Measurements from ENCODE around the gene MIS18A. TPM values are rescaled to one million over a fixed set of nuclear protein-coding genes. Genes with fewer than 3 reads are reported as not detected.

Gene MIS18A
- total and polyA plus RNA-seq, 4 donors: 1.1 to 10.1 (median 2.6) TPM

GRCh38 chr21:32299695-32300094 is 20.8 kb upstream of the MIS18A start:
- no peak for DNase-seq (ENCODE audit: low spot score)
- Histone ChIP-seq H3K36me3 (ENCODE audit: control insufficient read depth in 4 of 4, insufficient read depth in 3 of 4, low read depth in 1 of 4, low read length in 3 of 4) (no peaks in the 10 kb centered on the region), H3K27me3 (ENCODE audit: control insufficient read depth in 4 of 4, insufficient read depth in 4 of 4, low read length in 3 of 4) (no peaks in the 10 kb centered on the region), H3K4me1 (ENCODE audit: control insufficient read depth in 4 of 4, insufficient read depth in 4 of 4, low read length in 3 of 4) (peaks cover 4 to 14% (median 10%) of the 10 kb centered on the region in 4 donors), H3K27ac (ENCODE audit: low read depth in 1 of 2, low read length in 2 of 2) (no peak overlapping the region), H3K9me3 (ENCODE audit: control insufficient read depth in 4 of 4, low read length in 3 of 4) (no peaks in the 10 kb centered on the region), H3K9ac (ENCODE audit: low read depth in 1 of 2, low read length in 2 of 2) (no peak overlapping the region), H3K4me3 (ENCODE audit: low read depth in 1 of 3, low read length in 3 of 3) (no peak overlapping the region)
- TF ChIP-seq ATF3 (IDR thresholded peaks at IDR 0.05) (no peak), YY1 (IDR thresholded peaks at IDR 0.05) (no peak), RXRA (IDR thresholded peaks at IDR 0.05) (no peak), GABPA (IDR thresholded peaks at IDR 0.05 in 1 of 2, conservative IDR thresholded peaks at IDR 0.05 in 1 of 2) (no peak), SP1 (IDR thresholded peaks at IDR 0.05) (no peak), NR2F2 (IDR thresholded peaks at IDR 0.05) (no peak), FOXA2 (IDR thresholded peaks at IDR 0.05) (no peak), TAF1 (conservative IDR thresholded peaks at IDR 0.05) (no peak), RAD21 (IDR thresholded peaks at IDR 0.05) (no peak), FOXA1 (IDR thresholded peaks at IDR 0.05) (no peak), HNF4A (conservative IDR thresholded peaks at IDR 0.05) (no peak), REST (IDR thresholded peaks at IDR 0.05) (no peak), EGR1 (IDR thresholded peaks at IDR 0.05; ENCODE audit: low read depth in 2 of 2) (no peak), CTCF (IDR thresholded peaks at IDR 0.05; ENCODE audit: low read depth, low read length, missing input control) (no peak), MAX (IDR thresholded peaks at IDR 0.05) (no peak), HNF4G (IDR thresholded peaks at IDR 0.05) (no peak), JUND (IDR thresholded peaks at IDR 0.05) (no peak)
- WGBS: 81% methylated on average over 6 of the region's 6 CpGs

- no peaks in the 10 kb centered on the region for H3K27me3 ChIP-seq (ENCODE audit: control insufficient read depth in 4 of 4, insufficient read depth in 4 of 4, low read length in 3 of 4)
- WGBS: 39% methylated on average over 14 of the region's 14 CpGs
- no peaks in the 10 kb centered on the region for H3K9me3 ChIP-seq (ENCODE audit: control insufficient read depth in 4 of 4, low read length in 3 of 4)
- DNase-seq (ENCODE audit: low spot score): no peak
- TF ChIP-seq MAX (IDR thresholded peaks at IDR 0.05): no peak
- no peak for TF ChIP-seq ATF3 (IDR thresholded peaks at IDR 0.05)
- no peak for TF ChIP-seq FOXA1 (IDR thresholded peaks at IDR 0.05)
- TF ChIP-seq CTCF (IDR thresholded peaks at IDR 0.05; ENCODE audit: low read depth, low read length, missing input control): no peak
- peak in 1 of 2 donors; percentile 3 for TF ChIP-seq RXRA (IDR thresholded peaks at IDR 0.05)
- TF ChIP-seq YY1 (IDR thresholded peaks at IDR 0.05): peak; percentile 27
- TF ChIP-seq JUND (IDR thresholded peaks at IDR 0.05): no peak
- no peak within 1 kb of the TSS for H3K4me3 ChIP-seq (ENCODE audit: low read depth in 1 of 3, low read length in 3 of 3)
- H3K27ac ChIP-seq (ENCODE audit: low read depth in 1 of 2, low read length in 2 of 2): peak within 1 kb of the TSS; percentile 37 to 38
- peaks cover 4 to 14% (median 10%) of the 10 kb centered on the region in 4 donors for H3K4me1 ChIP-seq (ENCODE audit: control insufficient read depth in 4 of 4, insufficient read depth in 4 of 4, low read length in 3 of 4)
- H3K36me3 ChIP-seq (ENCODE audit: control insufficient read depth in 4 of 4, insufficient read depth in 3 of 4, low read depth in 1 of 4, low read length in 3 of 4): no peaks in the 10 kb centered on the region
- H3K9ac ChIP-seq (ENCODE audit: low read depth in 1 of 2, low read length in 2 of 2): no peak within 1 kb of the TSS
Measured at GRCh38 chr21:32298658-32299081, 19.8 kb upstream of the MIS18A start, which contains the start of gene MRAP. Gene MRAP, plus strand, starts transcription at chr21:32298855. Its CDS starts 117 bp downstream, at chr21:32298972.

All from liver (tissue), 9 donors.